IMR-90 (cell line): ENCODE results near the gene PTN. TPM values are rescaled to one million over a fixed set of nuclear protein-coding genes. Genes with fewer than 3 reads are reported as not detected.
A peak's percentile ranks its signal among the peaks of the same experiment; 100 is the strongest.

Experiments
- ATAC-seq: fragments of 200-7000 bp; cut with Tn5 transposase; 2 replicates; pipeline ENCODE4 v1.9.1; 2020; ENCODE audit warnings: low read depth, mild to moderate bottlenecking, moderate library complexity
- BruUV-seq: library from RNA; stranded (reverse); fragments of 400-500 nt; replicated peaks from 2 replicates; lab custom pipeline; 2021; lab: Mats Ljungman, UMichigan
- CTCF ChIA-PET: fragments of 300-600 bp; formaldehyde crosslinking; extraction: SDS; loops from one replicate; lab custom pipeline; 2021; ENCODE audit warnings: antibody characterized with exemption; lab: Yijun Ruan, JAX
- POLR2A ChIA-PET: fragments of 300-600 bp; sonication (Branson Sonifier 250); formaldehyde crosslinking; loops from one replicate; lab custom pipeline; 2022; ENCODE audit warnings: antibody characterized with exemption; ENCODE audit not compliant: unreplicated experiment; lab: Charles Lee
- DNase-seq: peaks from one replicate; pipeline ENCODE4 v3.0.0; 2013
- H2AFZ ChIP-seq: replicated peaks from 2 replicates; pipeline ENCODE3; 2013; ENCODE audit warnings: low read length, mild to moderate bottlenecking; ENCODE audit not compliant: poor library complexity
- H2AK5ac ChIP-seq: 2 replicates; pipeline ENCODE4 v1.6.1; 2013; ENCODE audit warnings: low read depth, low read length, inconsistent platforms
- H2AK9ac ChIP-seq: replicated peaks from 2 replicates; pipeline ENCODE3; 2013; ENCODE audit warnings: mild to moderate bottlenecking, low read depth, low read length, moderate library complexity; ENCODE audit not compliant: poor library complexity
- H2BK120ac ChIP-seq: 2 replicates; pipeline ENCODE4 v1.6.1; 2013; ENCODE audit warnings: low read depth, low read length, inconsistent platforms
- H2BK15ac ChIP-seq: 3 replicates; pipeline ENCODE4 v1.6.1; 2013; ENCODE audit warnings: low read depth, low read length, inconsistent platforms
- H2BK20ac ChIP-seq: 2 replicates; pipeline ENCODE4 v1.6.1; 2013; ENCODE audit warnings: low read depth, mild to moderate bottlenecking, inconsistent platforms, low read length, moderate library complexity
- H2BK5ac ChIP-seq: 2 replicates; pipeline ENCODE4 v1.6.1; 2013; ENCODE audit warnings: mild to moderate bottlenecking, low read depth, low read length, inconsistent platforms; ENCODE audit not compliant: poor library complexity, severe bottlenecking
- H3K14ac ChIP-seq: replicated peaks from 2 replicates; pipeline ENCODE4 v1.6.1; 2013; ENCODE audit warnings: low read depth, low read length, inconsistent platforms
- H3K18ac ChIP-seq: 2 replicates; pipeline ENCODE4 v1.6.1; 2013; ENCODE audit warnings: low read depth, low read length, control low read depth
- H3K23ac ChIP-seq: 2 replicates; pipeline ENCODE4 v1.6.1; 2013; ENCODE audit warnings: low read depth, low read length, inconsistent platforms
- H3K27ac ChIP-seq: 2 replicates; pipeline ENCODE4 v1.5.1; 2013; ENCODE audit warnings: mild to moderate bottlenecking, control low read depth, low read length; ENCODE audit not compliant: insufficient read depth
- H3K27me3 ChIP-seq: 2 replicates; pipeline ENCODE4 v1.6.1; 2013; ENCODE audit warnings: low read length; ENCODE audit not compliant: control insufficient read depth, insufficient read depth
- H3K36me3 ChIP-seq: 2 replicates; pipeline ENCODE4 v1.6.1; 2013; ENCODE audit warnings: low read length, mixed read lengths; ENCODE audit not compliant: control insufficient read depth, insufficient read depth
- H3K4ac ChIP-seq: 2 replicates; pipeline ENCODE4 v1.6.1; 2013; ENCODE audit warnings: low read depth, low read length, inconsistent platforms
- H3K4me1 ChIP-seq: 2 replicates; pipeline ENCODE4 v1.6.1; 2013; ENCODE audit warnings: low read length, mixed read lengths; ENCODE audit not compliant: control insufficient read depth, insufficient read depth
- H3K4me2 ChIP-seq: 2 replicates; pipeline ENCODE4 v1.6.1; 2013; ENCODE audit warnings: low read depth, mild to moderate bottlenecking, control low read depth, low read length, moderate library complexity
- H3K4me3 ChIP-seq: 2 replicates; pipeline ENCODE4 v1.5.1; 2013; ENCODE audit warnings: low read depth, mild to moderate bottlenecking, control low read depth, low read length, moderate library complexity; ENCODE audit not compliant: insufficient read depth
- H3K56ac ChIP-seq: 2 replicates; pipeline ENCODE4 v1.6.1; 2013; ENCODE audit warnings: low read length, inconsistent platforms; ENCODE audit not compliant: insufficient read depth; ENCODE audit errors: extremely low read depth
- H3K79me1 ChIP-seq, 2 experiments: 2 replicates each; pipeline ENCODE4 v1.6.1; 2013; ENCODE audit warnings: low read length in 2 of 2, inconsistent platforms in 1 of 2, low read depth in 1 of 2
- H3K9ac ChIP-seq: 2 replicates; pipeline ENCODE4 v1.6.1; 2013; ENCODE audit warnings: low read depth, low read length, control low read depth
- H3K9me1 ChIP-seq: 2 replicates; pipeline ENCODE4 v1.6.1; 2013; ENCODE audit warnings: low read length, inconsistent platforms; ENCODE audit not compliant: insufficient read depth
- H3K9me3 ChIP-seq: 2 replicates; pipeline ENCODE4 v1.6.1; 2013; ENCODE audit warnings: low read length; ENCODE audit not compliant: control insufficient read depth, insufficient read depth
- H4K20me1 ChIP-seq: 2 replicates; pipeline ENCODE4 v1.6.1; 2013; ENCODE audit warnings: low read length, inconsistent platforms; ENCODE audit not compliant: insufficient read depth
- H4K5ac ChIP-seq: 2 replicates; pipeline ENCODE4 v1.6.1; 2013; ENCODE audit warnings: mild to moderate bottlenecking, low read depth, low read length, control low read depth
- H4K8ac ChIP-seq, 2 experiments: 2 replicates each; pipeline ENCODE4 v1.6.1; 2013; ENCODE audit warnings: low read depth in 2 of 2, low read length in 2 of 2, control low read depth in 1 of 2, inconsistent platforms in 1 of 2
- H4K91ac ChIP-seq: 2 replicates; pipeline ENCODE4 v1.6.1; 2013; ENCODE audit warnings: low read depth, low read length, inconsistent platforms; ENCODE audit not compliant: insufficient read depth
- BHLHE40 ChIP-seq: fragments of 150-350 bp; IDR thresholded peaks from 2 replicates; pipeline ENCODE4 v1.6.1; 2016; ENCODE audit warnings: mild to moderate bottlenecking, low read depth, low read length
- CEBPB ChIP-seq: IDR thresholded peaks from 2 replicates; pipeline ENCODE4 v1.6.1; 2012; ENCODE audit warnings: low read depth, low read length, improper control_type of control experiment
- CHD1 ChIP-seq: IDR thresholded peaks from 2 replicates; pipeline ENCODE4 v1.6.1; 2012; ENCODE audit warnings: low read depth, low read length, improper control_type of control experiment
- CTCF ChIP-seq: conservative IDR thresholded peaks from 2 replicates; pipeline ENCODE4 v1.5.1; 2012; ENCODE audit warnings: mild to moderate bottlenecking, low read depth, low read length, improper control_type of control experiment
- ELK1 ChIP-seq: fragments of 150-350 bp; IDR thresholded peaks from 2 replicates; pipeline ENCODE4 v1.6.1; 2016; ENCODE audit warnings: low read depth, mild to moderate bottlenecking, low read length, moderate library complexity, borderline replicate concordance
- FOS ChIP-seq: fragments of 150-350 bp; IDR thresholded peaks from 2 replicates; pipeline ENCODE4 v1.6.1; 2016; ENCODE audit warnings: low read depth, low read length
- MAZ ChIP-seq: IDR thresholded peaks from 2 replicates; pipeline ENCODE4 v1.6.1; 2012; ENCODE audit warnings: low read depth, mild to moderate bottlenecking, low read length, improper control_type of control experiment, moderate library complexity, borderline replicate concordance
- MXI1 ChIP-seq: IDR thresholded peaks from 2 replicates; pipeline ENCODE4 v1.6.1; 2012; ENCODE audit warnings: low read depth, mild to moderate bottlenecking, low read length, moderate library complexity, borderline replicate concordance
- NFE2L2 ChIP-seq: fragments of 150-350 bp; IDR thresholded peaks from 2 replicates; pipeline ENCODE4 v1.6.1; 2016; ENCODE audit warnings: low read depth, mild to moderate bottlenecking, low read length
- POLR2A ChIP-seq: IDR thresholded peaks from 2 replicates; pipeline ENCODE4 v1.6.1; 2012; ENCODE audit warnings: mild to moderate bottlenecking, low read depth, low read length
- RAD21 ChIP-seq: IDR thresholded peaks from 2 replicates; pipeline ENCODE4 v1.6.1; 2012; ENCODE audit warnings: low read length, improper control_type of control experiment
- RFX5 ChIP-seq: IDR thresholded peaks from 2 replicates; pipeline ENCODE4 v1.8.0; 2012; ENCODE audit warnings: low read depth, mild to moderate bottlenecking, low read length, moderate library complexity
- SMC3 ChIP-seq: fragments of 150-350 bp; IDR thresholded peaks from 2 replicates; pipeline ENCODE4 v1.6.1; 2016; ENCODE audit warnings: low read depth, mild to moderate bottlenecking, antibody characterized with exemption, low read length, moderate library complexity
- WGBS, 2 experiments: methylation state at CpG; one replicate each; pipeline versions ENCODE4 v1.1.5 to v1.1.7; 2013; ENCODE audit warnings: missing lambda C conversion rate in 2 of 2; ENCODE audit not compliant: insufficient read length in 1 of 2; ENCODE audit errors: extremely low coverage in 2 of 2; 5-methylcytosine and 5-hydroxymethylcytosine counted together
- dilution Hi-C: fragments of 300-500 bp; cut with HindIII; formaldehyde crosslinking; loops from one replicate; pipeline ENCODE4 v1.14.3; 2018; ENCODE audit warnings: low sequenced_read_pairs; ENCODE audit not compliant: unreplicated experiment
- in situ Hi-C: fragments of 300-500 bp; cut with MboI; formaldehyde crosslinking; loops from 3 replicates; pipeline ENCODE4 v1.14.3; 2019; ENCODE audit warnings: low sequenced_read_pairs, inconsistent platforms, mixed read lengths
- intact Hi-C: fragments of 100-400 bp; cut with micrococcal nuclease; formaldehyde crosslinking; loops from 2 replicates; pipeline ENCODE4 v1.10.0; 2022
- polyA plus RNA-seq, 3 experiments: library from polyadenylated mRNA; depleted of rRNA; stranded (reverse); fragments of >200 nt; gene quantifications; 2 replicates each; pipeline ENCODE4 v1.2.3, GENCODE V29; 2012; ENCODE audit warnings: low replicate concordance in 1 of 3
- total RNA-seq: library from RNA; depleted of rRNA; stranded (reverse); fragments of >200 nt; gene quantifications from 2 replicates; pipeline ENCODE4 v1.2.3, GENCODE V29; 2012

The PTN gene
- total and polyA plus RNA-seq, 2 of the 4 experiments (the other 2 are of a cell fraction), result 61.7 to 186 TPM

- intact Hi-C loops, result no loop called here
- H3K4me2 ChIP-seq, result no peak overlapping the region
- dilution Hi-C loops, result no loop called here
- H3K79me1 ChIP-seq, result no peaks in the 10 kb centered on the region
- no peak overlapping the region for H4K91ac ChIP-seq
- BruUV-seq, result no TSS peak
- no CpG with 5 or more reads among the region's 4 CpGs for WGBS, 2 experiments
- H2BK20ac ChIP-seq, result no peak overlapping the region; the same call in 1 of the 2 replicates
- no peaks in the 10 kb centered on the region for H4K20me1 ChIP-seq
- no peaks in the 10 kb centered on the region for H3K27me3 ChIP-seq
- H3K4ac ChIP-seq, result no peak overlapping the region
- no peak for TF ChIP-seq SMC3
- no peak for TF ChIP-seq BHLHE40
- no peak for TF ChIP-seq CTCF
- no peak for TF ChIP-seq FOS
- TF ChIP-seq RAD21, result no peak
- no peak for TF ChIP-seq MAZ
- no peak for TF ChIP-seq ELK1
- no peak for TF ChIP-seq RFX5
- no peak for TF ChIP-seq NFE2L2
- TF ChIP-seq MXI1, result no peak
- no peak for TF ChIP-seq CEBPB
- TF ChIP-seq CHD1, result no peak
- no peak for TF ChIP-seq POLR2A
- H2BK5ac ChIP-seq, result no peak overlapping the region
- no peak overlapping the region for H3K18ac ChIP-seq
- in situ Hi-C loops, result no loop called here
- H4K8ac ChIP-seq, result no peak overlapping the region
- ATAC-seq, result peak; percentile 32
- H3K9ac ChIP-seq, result no peak overlapping the region
- no peak overlapping the region for H4K5ac ChIP-seq
- H3K9me3 ChIP-seq, result no peaks in the 10 kb centered on the region
- H3K14ac ChIP-seq, result no peak overlapping the region
- no peaks in the 10 kb centered on the region for H3K4me1 ChIP-seq
- DNase-seq, result peak; percentile 35
- no peak overlapping the region for H2BK15ac ChIP-seq
- H3K9me1 ChIP-seq, result no peaks in the 10 kb centered on the region; the same call in 1 of the 2 replicates
- no peak overlapping the region for H2AK9ac ChIP-seq
- H3K27ac ChIP-seq, result no peak overlapping the region
- CTCF ChIA-PET, result interaction anchor here (0.8 to 1.1 kb wide), 2 partner anchors 25 to 37 kb away, joined by 3 to 4 read pairs; no protein-coding TSS in a partner anchor
- no peak overlapping the region for H3K4me3 ChIP-seq
- no peak overlapping the region for H2AFZ ChIP-seq
- no peak overlapping the region for H2BK120ac ChIP-seq
- POLR2A ChIA-PET, result interaction anchor here (0.6 kb wide), 1 partner anchor 9 kb away, joined by 4 read pairs; no protein-coding TSS in a partner anchor
- no peak overlapping the region for H3K23ac ChIP-seq
- peaks cover 4% of the 10 kb centered on the region; the same call in 1 of the 2 replicates for H3K36me3 ChIP-seq
- H2AK5ac ChIP-seq, result no peak overlapping the region
- no peak overlapping the region for H3K56ac ChIP-seq
These were observed 98.3 kb downstream of the PTN start for GRCh38 chr7:137245186-137245585.
